Inferior parietal cortex (tissue), 1 donor: Measurements from ENCODE around the gene MRGPRE.

Experiments used
- DNase-seq: peaks from one replicate; pipeline ENCODE4 v3.0.0-alpha.2; 2016; ENCODE audit errors: extremely low spot score

The MRGPRE gene

GRCh38 chr11:3226846-3227567 lies 5.2 kb downstream of the MRGPRE start:
- no peak for DNase-seq

- DNase-seq = no peak
These were observed 6.1 kb downstream of the MRGPRE start for GRCh38 chr11:3225826-3226750.

GRCh38 chr11:3225159-3225758 lies 7.0 kb downstream of the MRGPRE start:
- no peak for DNase-seq

GRCh38 chr11:3224401-3225057 lies 7.7 kb downstream of the MRGPRE start:
- DNase-seq = no peak

- DNase-seq = no peak
These were observed 8.3 kb downstream of the MRGPRE start for GRCh38 chr11:3223932-3224381.

- DNase-seq = no peak
These were observed 9.0 kb downstream of the MRGPRE start for GRCh38 chr11:3222941-3223915.

GRCh38 chr11:3222003-3222855 lies 10.0 kb downstream of the MRGPRE start:
- DNase-seq = no peak

GRCh38 chr11:3221408-3222002 lies 10.7 kb downstream of the MRGPRE start:
- DNase-seq = no peak

GRCh38 chr11:3220521-3221407 lies 11.5 kb downstream of the MRGPRE start:
- no peak for DNase-seq

GRCh38 chr11:3220101-3220500 lies 12.1 kb downstream of the MRGPRE start:
- DNase-seq = no peak

GRCh38 chr11:3219281-3219892 lies 12.8 kb downstream of the MRGPRE start:
- no peak for DNase-seq

- no peak for DNase-seq
These were observed 13.5 kb downstream of the MRGPRE start, which contains the start of gene MRGPRG for GRCh38 chr11:3218483-3219280. Gene MRGPRG (minus strand): TSS chr11:3218813. CDS start chr11:3218813, 0 bp downstream.

- DNase-seq = no peak
These were observed 14.3 kb downstream of the MRGPRE start for GRCh38 chr11:3217818-3218482.

- DNase-seq = no peak
These were observed 16.1 kb downstream of the MRGPRE start for GRCh38 chr11:3216027-3216525.

- DNase-seq = no peak
These were observed 16.7 kb downstream of the MRGPRE start for GRCh38 chr11:3215346-3216026.

GRCh38 chr11:3214420-3214699 lies 17.9 kb downstream of the MRGPRE start:
- no peak for DNase-seq
